Ramos (cell line): ENCODE data around the gene ANKRD13D.

ENCODE experiments used
- in situ Hi-C: fragments of 300-500 bp; cut with MboI; formaldehyde crosslinking; loops from one replicate; pipeline ENCODE4 v1.14.3; 2022; ENCODE audit warnings: low sequenced_read_pairs; ENCODE audit not compliant: unreplicated experiment

The ANKRD13D gene

GRCh38 chr11:67300256-67300755, 11.2 kb downstream of the ANKRD13D start:
- in situ Hi-C loops: no loop called here

DNA sequence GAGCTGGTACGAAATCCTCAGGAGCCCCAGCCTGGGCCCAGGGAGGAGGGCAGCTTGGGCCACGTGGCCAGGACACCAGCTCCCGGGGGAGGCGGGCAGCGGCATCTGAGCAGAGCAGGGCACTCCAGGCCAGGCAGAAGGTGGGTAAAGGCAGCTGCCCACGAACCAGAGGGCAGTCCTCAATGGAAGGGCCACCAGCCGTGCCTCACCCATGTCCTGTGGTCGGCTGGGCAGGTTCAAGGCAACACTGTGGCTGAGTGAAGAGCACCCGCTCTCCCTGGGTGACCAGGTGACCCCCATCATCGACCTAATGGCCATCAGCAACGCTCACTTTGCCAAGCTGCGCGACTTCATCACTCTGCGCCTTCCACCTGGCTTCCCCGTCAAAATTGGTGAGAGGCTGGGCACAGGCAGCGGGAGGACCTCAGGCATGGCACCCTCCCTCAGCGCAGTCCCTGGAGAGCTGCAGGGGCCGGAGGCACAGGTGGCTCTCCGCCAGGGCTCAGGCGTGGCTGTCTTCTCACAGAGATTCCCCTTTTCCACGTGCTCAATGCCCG, 11.7 kb downstream of the ANKRD13D start:
- in situ Hi-C loops: no loop called here

GRCh38 chr11:67301313-67301921, 12.3 kb downstream of the ANKRD13D start:
- in situ Hi-C loops: no loop called here

- in situ Hi-C loops: no loop called here
Observed at GRCh38 chr11:67301951-67302516, 12.9 kb downstream of the ANKRD13D start.

- in situ Hi-C loops: no loop called here
Observed at GRCh38 chr11:67302571-67303131, 13.5 kb downstream of the ANKRD13D start.

- in situ Hi-C loops: no loop called here
Observed at GRCh38 chr11:67303132-67303834, 14.2 kb downstream of the ANKRD13D start, which contains the start of gene SSH3. TSS of gene SSH3 (plus strand) at chr11:67303530. CDS start at chr11:67303626, 96 bp downstream.

DNA sequence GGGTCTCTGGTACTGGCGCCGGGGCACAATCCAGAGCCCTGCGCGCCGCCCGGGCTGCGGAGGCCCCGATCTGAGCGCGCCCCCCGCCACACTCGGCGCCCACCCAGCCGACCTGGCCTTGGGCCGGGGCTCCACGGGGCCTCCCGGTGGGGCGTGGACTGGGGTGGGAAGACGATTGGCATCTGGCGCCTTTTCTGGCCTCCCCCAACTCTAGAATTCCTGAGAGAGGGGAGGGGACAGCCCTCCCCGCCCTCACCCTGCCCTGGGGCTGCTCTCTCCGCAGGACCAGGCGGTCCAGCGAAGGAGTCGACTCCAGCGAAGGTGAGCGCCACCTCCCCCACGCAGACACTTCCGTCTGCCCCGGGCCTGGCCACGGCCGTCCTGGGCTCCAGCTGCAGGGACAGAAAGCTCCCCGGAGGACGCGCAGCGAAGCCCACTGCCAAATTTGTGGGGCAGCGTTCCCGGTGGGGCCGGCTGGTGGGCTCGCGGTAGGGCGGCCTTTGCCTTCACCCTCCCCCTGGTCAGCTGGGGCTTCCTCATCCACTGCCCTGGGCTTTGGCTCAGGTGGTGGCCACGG, 14.8 kb downstream of the ANKRD13D start:
- in situ Hi-C loops: no loop called here

GRCh38 chr11:67304511-67305113, 15.5 kb downstream of the ANKRD13D start:
- in situ Hi-C loops: no loop called here

GRCh38 chr11:67306769-67307544, 17.9 kb downstream of the ANKRD13D start:
- in situ Hi-C loops: no loop called here

DNA sequence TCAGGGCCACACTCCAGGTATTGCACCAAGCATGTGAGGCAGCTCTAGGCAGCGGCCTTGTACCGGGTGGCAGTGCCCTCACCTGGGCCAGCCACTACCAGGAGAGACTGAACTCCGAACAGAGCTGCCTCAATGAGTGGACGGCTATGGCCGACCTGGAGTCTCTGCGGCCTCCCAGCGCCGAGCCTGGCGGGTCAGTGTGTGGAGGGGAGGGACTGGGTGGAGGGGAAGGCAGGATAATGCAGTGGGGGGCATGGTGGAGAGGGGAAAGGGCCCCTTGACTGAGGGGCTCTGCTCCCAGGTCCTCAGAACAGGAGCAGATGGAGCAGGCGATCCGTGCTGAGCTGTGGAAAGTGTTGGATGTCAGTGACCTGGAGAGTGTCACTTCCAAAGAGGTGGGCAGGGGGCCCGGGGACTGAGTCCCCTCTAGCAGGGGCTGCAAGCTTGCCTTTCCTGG, 18.5 kb downstream of the ANKRD13D start:
- in situ Hi-C loops: no loop called here

- in situ Hi-C loops: no loop called here
Observed at GRCh38 chr11:67308031-67308866, 19.1 kb downstream of the ANKRD13D start.

DNA sequence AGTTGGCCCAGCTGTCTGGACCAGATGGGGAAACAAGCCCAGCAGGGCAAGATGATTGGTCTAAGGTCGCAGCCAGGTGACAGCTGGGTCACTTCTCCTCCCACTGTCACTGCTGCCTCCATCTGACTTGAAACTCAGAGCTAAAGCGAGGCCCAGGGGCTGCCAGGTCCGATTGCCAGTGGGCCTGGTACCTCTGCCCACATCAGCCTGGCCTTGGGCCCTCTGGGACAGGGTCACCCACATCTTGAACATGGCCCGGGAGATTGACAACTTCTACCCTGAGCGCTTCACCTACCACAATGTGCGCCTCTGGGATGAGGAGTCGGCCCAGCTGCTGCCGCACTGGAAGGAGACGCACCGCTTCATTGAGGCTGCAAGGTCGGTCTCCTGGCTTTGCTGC, 20.1 kb downstream of the ANKRD13D start:
- in situ Hi-C loops: no loop called here

DNA sequence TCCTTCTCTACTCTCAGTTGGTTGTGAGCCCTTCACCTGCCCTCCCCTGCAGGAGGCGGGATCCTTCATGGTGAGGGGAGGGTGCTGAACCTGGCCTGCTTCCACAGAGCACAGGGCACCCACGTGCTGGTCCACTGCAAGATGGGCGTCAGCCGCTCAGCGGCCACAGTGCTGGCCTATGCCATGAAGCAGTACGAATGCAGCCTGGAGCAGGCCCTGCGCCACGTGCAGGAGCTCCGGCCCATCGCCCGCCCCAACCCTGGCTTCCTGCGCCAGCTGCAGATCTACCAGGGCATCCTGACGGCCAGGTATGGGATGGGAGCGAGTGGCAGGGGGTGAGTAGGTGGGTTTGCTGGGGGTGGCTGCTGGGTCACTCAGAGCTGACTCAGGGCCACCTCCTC, 20.6 kb downstream of the ANKRD13D start:
- in situ Hi-C loops: loop anchor here (5.0 to 10.0 kb wide), 2 partner anchors 47 to 225 kb away; no protein-coding TSS in a partner anchor

GRCh38 chr11:67310246-67311050, 21.3 kb downstream of the ANKRD13D start:
- in situ Hi-C loops: loop anchor here (5.0 to 10.0 kb wide), 2 partner anchors 48 to 226 kb away; no protein-coding TSS in a partner anchor

- in situ Hi-C loops: loop anchor here (5.0 to 10.0 kb wide), 2 partner anchors 49 to 226 kb away; no protein-coding TSS in a partner anchor
Observed at GRCh38 chr11:67311051-67311555, 22.0 kb downstream of the ANKRD13D start.

GRCh38 chr11:67311556-67312082, 22.5 kb downstream of the ANKRD13D start:
- in situ Hi-C loops: loop anchor here (5.0 to 10.0 kb wide), 2 partner anchors 49 to 227 kb away; no protein-coding TSS in a partner anchor
